Trophoblast cell (in vitro differentiated cells and primary cell): ENCODE measurements around the gene RSAD2.

Source experiments
- DNase-seq, 2 donors: peaks; one replicate each; pipeline ENCODE4 v3.0.0-alpha.2; 2016
- H2AFZ ChIP-seq: 2 replicates; pipeline ENCODE4 v1.6.1; 2013; ENCODE audit warnings: low read length, moderate library complexity, mild to moderate bottlenecking; ENCODE audit not compliant: insufficient read depth, poor library complexity
- H2AK5ac ChIP-seq: 2 replicates; pipeline ENCODE4 v1.6.1; 2013; ENCODE audit warnings: mild to moderate bottlenecking, low read length
- H2BK120ac ChIP-seq: 2 replicates; pipeline ENCODE4 v1.6.1; 2013; ENCODE audit warnings: low read length, mild to moderate bottlenecking, moderate library complexity; ENCODE audit not compliant: insufficient read depth, poor library complexity
- H2BK12ac ChIP-seq: 2 replicates; pipeline ENCODE4 v1.6.1; 2013; ENCODE audit warnings: mild to moderate bottlenecking, low read length, moderate library complexity
- H2BK5ac ChIP-seq: 2 replicates; pipeline ENCODE4 v1.6.1; 2013; ENCODE audit warnings: low read length, low read depth, moderate library complexity, mild to moderate bottlenecking; ENCODE audit not compliant: poor library complexity
- H3K14ac ChIP-seq: 2 replicates; pipeline ENCODE4 v1.6.1; 2013; ENCODE audit warnings: mild to moderate bottlenecking, low read length
- H3K18ac ChIP-seq: 2 replicates; pipeline ENCODE4 v1.6.1; 2013; ENCODE audit warnings: mild to moderate bottlenecking, low read length
- H3K23ac ChIP-seq: 2 replicates; pipeline ENCODE4 v1.6.1; 2013; ENCODE audit warnings: low read length
- H3K27ac ChIP-seq: 2 replicates; pipeline ENCODE4 v1.5.1; 2013; ENCODE audit warnings: low read depth, mild to moderate bottlenecking, inconsistent platforms, low read length, moderate library complexity
- H3K27me3 ChIP-seq: 2 replicates; pipeline ENCODE4 v1.6.1; 2013; ENCODE audit warnings: inconsistent platforms, mild to moderate bottlenecking, low read length, moderate library complexity; ENCODE audit not compliant: insufficient read depth
- H3K36me3 ChIP-seq, 2 experiments: 1 replicate in 1 of 2; 2 replicates in 1 of 2; pipeline ENCODE4 v1.6.1; 2013; ENCODE audit warnings: low read length in 2 of 2, mild to moderate bottlenecking in 2 of 2, moderate library complexity in 1 of 2; ENCODE audit not compliant: insufficient read depth in 2 of 2, control insufficient read depth in 1 of 2
- H3K4ac ChIP-seq: 2 replicates; pipeline ENCODE4 v1.6.1; 2013; ENCODE audit warnings: low read depth, mild to moderate bottlenecking, low read length, moderate library complexity
- H3K4me1 ChIP-seq, 2 experiments: 1 replicate in 1 of 2; 2 replicates in 1 of 2; pipeline ENCODE4 v1.6.1; 2013; ENCODE audit warnings: low read length in 2 of 2, mild to moderate bottlenecking in 2 of 2, moderate library complexity in 1 of 2; ENCODE audit not compliant: insufficient read depth in 2 of 2, control insufficient read depth in 1 of 2
- H3K4me2 ChIP-seq: 2 replicates; pipeline ENCODE4 v1.6.1; 2013; ENCODE audit warnings: inconsistent platforms, mild to moderate bottlenecking, low read length, moderate library complexity
- H3K4me3 ChIP-seq: 2 replicates; pipeline ENCODE4 v1.5.1; 2013; ENCODE audit warnings: mild to moderate bottlenecking, low read depth, low read length, inconsistent platforms
- H3K79me1 ChIP-seq: one replicate; pipeline ENCODE4 v1.6.1; 2013; ENCODE audit warnings: low read length
- H3K79me2 ChIP-seq: 2 replicates; pipeline ENCODE4 v1.6.1; 2013; ENCODE audit warnings: low read length, mild to moderate bottlenecking; ENCODE audit not compliant: control insufficient read depth, insufficient read depth, poor library complexity
- H3K9ac ChIP-seq: 2 replicates; pipeline ENCODE4 v1.6.1; 2013; ENCODE audit warnings: mild to moderate bottlenecking, low read length
- H3K9me3 ChIP-seq: 2 replicates; pipeline ENCODE4 v1.6.1; 2013; ENCODE audit warnings: low read depth, mild to moderate bottlenecking, control low read depth, inconsistent platforms, low read length; ENCODE audit not compliant: insufficient read depth
- H4K12ac ChIP-seq: 2 replicates; pipeline ENCODE4 v1.6.1; 2013; ENCODE audit warnings: low read depth, mild to moderate bottlenecking, low read length, moderate library complexity
- H4K8ac ChIP-seq: 2 replicates; pipeline ENCODE4 v1.6.1; 2013; ENCODE audit warnings: low read depth, mild to moderate bottlenecking, low read length, moderate library complexity
- H4K91ac ChIP-seq: one replicate; pipeline ENCODE4 v1.6.1; 2013; ENCODE audit warnings: low read depth, mild to moderate bottlenecking, low read length, moderate library complexity
- WGBS: extraction: QIAGEN DNeasy Blood & Tissue Kit; methylation state at CpG from one replicate; pipeline ENCODE4 v1.1.7; 2013; ENCODE audit warnings: missing lambda C conversion rate; ENCODE audit not compliant: insufficient read length, insufficient coverage; ENCODE audit errors: extremely low coverage; 5-methylcytosine and 5-hydroxymethylcytosine counted together

RSAD2 gene

GRCh38 chr2:6887751-6888192 is 10.2 kb downstream of the RSAD2 start:
- Histone ChIP-seq H2AFZ (no peak overlapping the region), H3K27me3 (no peaks in the 10 kb centered on the region), H3K79me2 (no peaks in the 10 kb centered on the region), H2AK5ac (no peak overlapping the region), H2BK12ac (no peak overlapping the region), H3K23ac (no peak overlapping the region), H3K4me1 (no peaks in the 10 kb centered on the region), H3K4me3 (no peak overlapping the region), H4K91ac (no peak overlapping the region), H4K8ac (no peak overlapping the region), H3K9ac (no peak overlapping the region), H4K12ac (no peak overlapping the region), H2BK5ac (no peak overlapping the region), H3K14ac (no peak overlapping the region), H3K4me2 (no peak overlapping the region), H3K9me3 (peaks cover 1% of the 10 kb centered on the region), H3K4ac (no peak overlapping the region), H3K18ac (no peak overlapping the region), H2BK120ac (no peak overlapping the region), H3K36me3 (no peaks in the 10 kb centered on the region), H3K79me1 (no peaks in the 10 kb centered on the region), H3K27ac (no peak overlapping the region)
- peak in 1 of 2 donors; percentile 34 for DNase-seq
- WGBS, result no CpG with 5 or more reads among the region's 3 CpGs

DNA sequence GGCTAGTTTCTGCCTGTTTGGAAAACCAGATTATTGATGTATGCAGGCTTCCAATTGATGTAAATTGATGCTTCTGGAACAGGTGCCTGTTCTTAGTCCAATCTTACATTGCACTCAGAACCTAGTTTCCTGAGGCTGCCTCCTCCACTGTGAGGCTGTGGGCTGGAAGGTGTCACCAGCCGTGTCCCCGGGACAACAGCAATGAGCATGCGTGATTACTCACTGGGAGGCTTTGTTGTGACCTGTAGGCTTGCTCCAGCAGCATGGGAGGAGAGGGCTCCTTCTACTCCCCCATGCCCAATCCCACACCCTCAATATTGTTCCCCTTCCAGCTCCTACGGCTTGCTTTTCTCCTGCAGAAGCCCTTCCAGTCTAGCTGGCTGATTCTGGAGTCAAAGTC is 11.1 kb downstream of the RSAD2 start:
- Histone ChIP-seq H2BK12ac (no peak overlapping the region), H3K27ac (no peak overlapping the region), H3K79me2 (no peaks in the 10 kb centered on the region), H3K4me1 (no peaks in the 10 kb centered on the region), H2BK5ac (no peak overlapping the region), H3K36me3 (no peaks in the 10 kb centered on the region), H2BK120ac (no peak overlapping the region), H3K4ac (no peak overlapping the region), H3K27me3 (no peaks in the 10 kb centered on the region), H3K79me1 (no peaks in the 10 kb centered on the region), H4K8ac (no peak overlapping the region), H4K91ac (no peak overlapping the region), H3K23ac (peak overlapping the region; percentile 62), H3K14ac (no peak overlapping the region), H4K12ac (no peak overlapping the region), H3K18ac (no peak overlapping the region), H3K4me3 (no peak overlapping the region), H3K9me3 (no peaks in the 10 kb centered on the region), H3K9ac (no peak overlapping the region), H2AFZ (no peak overlapping the region), H3K4me2 (no peak overlapping the region), H2AK5ac (no peak overlapping the region)
- WGBS, result no CpG with 5 or more reads among the region's 4 CpGs
- DNase-seq, result no peak

GRCh38 chr2:6893876-6894482 is 16.4 kb downstream of the RSAD2 start:
- no peak overlapping the region for H3K18ac ChIP-seq
- H3K27ac ChIP-seq, result no peak overlapping the region
- no peak overlapping the region for H3K14ac ChIP-seq
- WGBS, result no CpG with 5 or more reads among the region's 2 CpGs
- no peak overlapping the region for H2BK120ac ChIP-seq
- no peak for DNase-seq
- H3K4me3 ChIP-seq, result no peak overlapping the region
- H3K27me3 ChIP-seq, result no peaks in the 10 kb centered on the region
- H4K12ac ChIP-seq, result no peak overlapping the region
- H3K79me1 ChIP-seq, result no peaks in the 10 kb centered on the region
- peak overlapping the region; percentile 47 for H3K9ac ChIP-seq
- no peaks in the 10 kb centered on the region for H3K36me3 ChIP-seq
- H3K4me1 ChIP-seq, result no peaks in the 10 kb centered on the region
- no peak overlapping the region for H2AFZ ChIP-seq
- no peaks in the 10 kb centered on the region for H3K79me2 ChIP-seq
- H2BK12ac ChIP-seq, result no peak overlapping the region
- H3K9me3 ChIP-seq, result no peaks in the 10 kb centered on the region
- H3K4ac ChIP-seq, result no peak overlapping the region
- no peak overlapping the region for H3K4me2 ChIP-seq
- H2BK5ac ChIP-seq, result no peak overlapping the region
- H4K8ac ChIP-seq, result no peak overlapping the region
- H4K91ac ChIP-seq, result no peak overlapping the region
- no peak overlapping the region for H2AK5ac ChIP-seq
- no peak overlapping the region for H3K23ac ChIP-seq

DNA sequence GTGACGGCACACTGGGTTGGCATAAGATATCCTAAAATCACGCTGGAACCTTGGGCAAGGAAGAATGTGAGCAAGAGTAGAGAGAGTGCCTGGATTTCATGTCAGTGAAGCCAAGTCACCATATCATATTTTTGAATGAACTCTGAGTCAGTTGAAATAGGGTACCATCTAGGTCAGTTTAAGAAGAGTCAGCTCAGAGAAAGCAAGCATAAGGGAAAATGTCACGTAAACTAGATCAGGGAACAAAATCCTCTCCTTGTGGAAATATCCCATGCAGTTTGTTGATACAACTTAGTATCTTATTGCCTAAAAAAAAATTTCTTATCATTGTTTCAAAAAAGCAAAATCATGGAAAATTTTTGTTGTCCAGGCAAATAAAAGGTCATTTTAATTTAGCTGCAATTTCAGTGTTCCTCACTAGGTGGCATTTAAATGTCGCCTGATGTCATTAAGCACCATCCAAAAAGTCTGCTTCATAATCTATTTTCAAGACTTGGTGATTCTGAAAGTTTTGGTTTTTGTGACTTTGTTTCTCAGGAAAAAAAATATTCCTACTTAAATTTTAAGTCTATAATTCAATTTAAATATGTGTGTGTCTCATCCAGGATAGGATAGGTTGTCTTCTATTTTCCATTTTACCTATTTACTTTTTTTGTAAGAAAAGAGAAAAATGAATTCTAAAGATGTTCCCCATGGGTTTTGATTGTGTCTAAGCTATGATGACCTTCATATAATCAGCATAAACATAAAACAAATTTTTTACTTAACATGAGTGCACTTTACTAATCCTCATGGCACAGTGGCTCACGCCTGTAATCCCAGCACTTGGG is 19.6 kb downstream of the RSAD2 start:
- Histone ChIP-seq H3K4me3 (no peak overlapping the region), H2AK5ac (no peak overlapping the region), H3K79me1 (no peaks in the 10 kb centered on the region), H4K8ac (no peak overlapping the region), H2BK5ac (no peak overlapping the region), H2BK120ac (no peak overlapping the region), H3K18ac (no peak overlapping the region), H3K4ac (no peak overlapping the region), H3K4me1 (no peaks in the 10 kb centered on the region), H3K36me3 (no peaks in the 10 kb centered on the region), H3K27me3 (no peaks in the 10 kb centered on the region), H3K27ac (no peak overlapping the region), H3K79me2 (no peaks in the 10 kb centered on the region), H4K12ac (no peak overlapping the region), H3K9me3 (no peaks in the 10 kb centered on the region), H3K14ac (no peak overlapping the region), H3K23ac (no peak overlapping the region), H3K4me2 (no peak overlapping the region), H3K9ac (no peak overlapping the region), H2BK12ac (no peak overlapping the region), H4K91ac (no peak overlapping the region), H2AFZ (no peak overlapping the region)
- no CpG with 5 or more reads among the region's 5 CpGs for WGBS
- peak in 1 of 2 donors; percentile 67 for DNase-seq
